HG03139 (cell line): ENCODE results near the gene APOLD1.
"Not testable (repeated sequence)": the region's sequence is repeated elsewhere in the genome, so short reads cannot be mapped to it uniquely, and the experiment has no call there.

Experiments used
- ATAC-seq: cut with Tn5 transposase; IDR thresholded peaks from one replicate; pipeline ENCODE4 v1.9.1; 2021; ENCODE audit not compliant: unreplicated experiment

The APOLD1 gene, protein sequence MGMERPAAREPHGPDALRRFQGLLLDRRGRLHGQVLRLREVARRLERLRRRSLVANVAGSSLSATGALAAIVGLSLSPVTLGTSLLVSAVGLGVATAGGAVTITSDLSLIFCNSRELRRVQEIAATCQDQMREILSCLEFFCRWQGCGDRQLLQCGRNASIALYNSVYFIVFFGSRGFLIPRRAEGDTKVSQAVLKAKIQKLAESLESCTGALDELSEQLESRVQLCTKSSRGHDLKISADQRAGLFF

DNA sequence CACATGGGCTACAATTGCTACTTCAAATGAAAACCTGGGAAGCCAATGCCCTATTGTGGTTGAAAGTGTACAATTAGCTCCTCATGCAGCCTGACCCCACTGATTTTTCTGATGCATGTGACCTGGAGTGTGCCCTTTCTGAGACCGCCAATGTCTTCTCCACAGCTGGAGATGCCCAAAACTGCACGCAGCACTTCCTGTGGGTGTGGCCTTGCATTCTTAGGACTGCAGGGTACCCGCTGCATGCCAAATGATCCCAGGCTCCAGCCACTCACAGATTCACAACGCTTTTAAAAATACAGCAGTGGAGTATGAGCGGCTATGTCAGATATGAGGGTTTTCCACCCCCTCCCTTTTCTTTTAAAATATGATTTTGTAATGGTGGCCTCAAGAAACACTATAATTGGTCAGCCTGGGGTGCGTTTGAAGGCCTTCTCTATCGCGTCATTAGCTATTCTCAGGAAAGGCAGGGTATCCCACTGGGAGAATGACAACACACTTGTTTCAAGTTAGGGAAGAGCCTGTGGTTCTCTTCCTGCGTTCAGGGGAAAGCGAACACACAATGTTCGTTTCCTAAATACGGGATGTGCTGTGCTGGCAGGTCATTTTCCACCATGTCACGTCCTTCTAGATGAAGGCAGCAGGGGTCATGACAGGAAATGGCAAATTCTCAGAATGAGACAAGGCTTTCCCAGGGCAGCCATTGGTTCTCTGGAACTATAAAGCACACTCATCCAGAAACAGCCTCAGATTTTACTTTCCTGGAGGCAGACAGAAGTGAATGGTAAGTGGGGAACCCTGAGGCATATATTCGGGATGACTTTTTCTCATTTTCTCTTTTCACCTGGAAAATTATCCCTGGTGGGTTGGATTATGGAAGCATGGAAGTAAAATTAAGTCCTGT, at the start of gene APOLD1:
Gene APOLD1 (plus strand): TSS at position 749 of the 904 bp plus-strand sequence. CDS start 33 bp downstream, at position 782.
- no peak for ATAC-seq

DNA sequence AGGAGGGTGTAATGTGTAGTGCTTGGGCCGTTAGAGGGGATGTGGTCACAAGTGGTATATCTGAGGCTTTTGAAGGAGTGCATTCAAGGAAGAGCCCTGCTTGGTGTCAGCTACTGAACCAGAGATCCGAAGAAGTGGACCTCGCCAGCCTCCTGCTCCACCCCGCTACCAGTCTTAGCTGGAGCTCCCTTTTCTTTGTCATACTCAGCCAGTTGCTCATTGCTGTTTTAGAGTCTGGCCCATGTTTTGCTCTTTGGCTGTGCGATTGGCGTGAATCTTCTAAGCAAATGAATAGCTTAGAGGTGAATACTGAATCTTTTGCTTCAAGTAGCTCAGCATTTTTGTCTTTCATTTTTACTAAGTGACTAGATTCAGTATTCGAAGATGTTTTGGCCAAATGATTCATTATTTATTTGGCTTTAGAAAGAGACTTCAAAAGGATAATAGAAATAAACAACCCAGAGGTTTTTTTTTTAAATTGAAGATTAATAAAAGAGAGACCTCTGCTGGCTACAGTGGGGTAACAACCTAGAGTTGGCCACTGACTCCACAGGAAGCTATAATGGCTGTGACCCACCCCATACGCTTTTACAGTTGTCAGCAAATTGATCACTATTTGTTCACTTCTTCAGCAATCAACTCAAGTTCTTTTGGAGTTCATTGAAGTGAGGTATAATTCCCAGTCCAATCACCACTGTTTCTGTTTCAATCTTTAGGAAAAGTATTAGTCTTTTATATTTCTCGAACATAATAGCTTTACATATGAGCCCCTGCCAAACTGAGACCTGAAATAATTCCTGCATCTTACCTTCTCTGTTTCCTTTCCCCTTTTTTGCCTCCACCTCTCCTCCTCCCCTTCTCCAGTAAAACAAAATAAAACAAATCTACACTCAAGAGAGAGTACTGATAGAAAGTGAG, 48.4 kb upstream of the APOLD1 start:
- peak; percentile 72 for ATAC-seq

DNA sequence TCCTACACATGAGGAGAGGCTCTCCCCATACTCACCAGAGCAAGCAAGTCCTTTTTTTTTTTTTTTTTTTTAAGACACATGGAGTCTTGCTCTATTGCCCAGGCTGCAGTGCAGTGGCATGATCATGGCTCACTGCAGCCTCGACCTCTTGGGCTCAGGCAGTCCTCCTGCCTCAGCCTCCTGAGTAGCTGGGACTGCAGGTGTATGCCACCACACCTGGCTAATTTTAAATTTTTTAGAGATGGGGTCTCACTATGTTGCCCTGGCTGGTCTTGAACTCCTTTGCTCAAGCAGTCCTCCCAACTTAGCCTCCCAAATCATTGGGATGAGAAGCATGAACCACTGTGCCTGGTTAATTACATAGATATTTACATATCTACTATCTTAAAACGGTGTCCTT, 47.3 kb upstream of the APOLD1 start:
- ATAC-seq = not testable (repeated sequence)

DNA sequence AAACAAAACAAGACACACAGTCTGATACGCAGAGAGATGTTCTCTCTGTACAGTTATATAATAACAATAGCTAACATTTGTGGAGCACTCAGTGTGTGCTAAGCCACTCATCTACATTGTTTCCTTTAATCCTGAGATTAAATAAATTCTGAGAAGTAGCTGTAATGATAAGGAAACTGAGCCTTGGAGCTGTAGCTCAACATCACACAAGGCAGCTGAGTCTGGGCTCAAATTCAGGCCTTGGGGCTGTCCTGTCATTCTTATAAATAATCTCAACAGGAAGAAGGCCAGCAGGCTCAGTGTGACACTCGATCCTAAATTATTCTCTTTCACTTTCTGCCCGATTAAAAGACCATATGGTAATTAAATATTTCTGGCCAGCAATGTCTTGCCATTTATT, 43.8 kb upstream of the APOLD1 start:
- no peak for ATAC-seq

DNA sequence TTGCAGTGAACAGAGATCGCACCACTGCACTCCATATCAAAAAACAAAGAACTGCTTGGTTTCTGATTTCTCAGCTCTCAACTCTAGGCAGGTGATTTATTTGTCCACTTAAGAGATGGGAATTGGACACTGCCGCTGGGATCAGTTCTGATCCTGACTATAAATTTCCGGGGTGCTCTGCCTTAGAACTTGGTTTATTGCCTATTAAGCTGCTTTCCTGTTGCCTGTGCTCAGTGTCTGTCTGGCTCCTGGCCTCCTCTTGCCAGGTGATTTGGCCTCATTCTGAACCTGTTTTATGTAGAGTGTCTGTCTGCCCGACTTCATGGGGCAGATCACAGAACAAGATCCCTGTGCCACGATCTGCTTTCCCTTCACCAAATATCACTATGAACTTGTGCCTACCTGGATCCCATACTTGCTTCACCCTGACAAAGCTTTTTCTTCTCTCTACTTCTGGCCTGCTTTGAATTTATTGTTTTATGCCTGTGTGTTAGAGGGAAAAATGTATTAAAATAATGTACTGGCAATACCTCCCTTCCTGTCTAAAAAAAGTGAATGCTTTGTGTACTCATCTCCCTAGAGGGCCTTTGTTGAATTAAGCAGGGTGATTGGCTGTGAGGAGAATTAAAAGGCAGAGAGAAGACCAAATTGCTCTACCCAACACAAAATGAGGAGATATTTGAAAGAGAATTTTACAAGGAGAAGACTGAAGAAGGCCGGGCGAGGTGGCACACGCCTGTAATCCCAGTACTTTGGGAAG, 40.7 kb upstream of the APOLD1 start:
- no peak for ATAC-seq

DNA sequence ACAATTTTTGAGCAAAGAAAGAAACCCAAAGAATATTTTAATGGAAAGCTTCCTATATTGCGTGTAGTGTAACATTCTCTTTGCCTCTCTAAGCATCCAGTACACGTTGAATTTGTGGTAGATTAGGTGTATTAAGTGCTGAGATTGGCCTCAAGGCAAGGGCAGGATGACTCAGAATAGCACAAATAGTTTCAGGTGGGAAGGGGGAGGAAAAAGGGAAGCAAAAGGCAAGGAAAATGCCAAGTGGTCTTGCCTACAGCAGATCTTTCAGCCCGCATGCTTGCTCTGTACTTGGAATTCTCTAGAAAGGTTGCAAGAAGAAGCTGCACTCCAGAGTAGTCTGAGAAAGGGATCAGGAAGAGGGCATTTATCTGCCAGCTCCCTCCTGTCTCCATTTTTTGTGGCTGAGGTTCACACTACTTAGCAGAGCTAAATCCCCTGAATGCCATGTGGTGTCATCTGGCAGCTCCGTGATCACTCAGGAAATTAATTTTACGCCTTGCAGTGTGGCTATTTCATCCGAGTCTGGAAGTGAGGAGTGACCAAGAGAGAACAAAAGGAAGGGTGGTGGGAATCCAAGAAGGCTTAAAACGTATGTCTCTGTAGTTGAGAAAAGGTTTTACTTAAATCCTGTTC, 39.8 kb upstream of the APOLD1 start:
- no peak for ATAC-seq

DNA sequence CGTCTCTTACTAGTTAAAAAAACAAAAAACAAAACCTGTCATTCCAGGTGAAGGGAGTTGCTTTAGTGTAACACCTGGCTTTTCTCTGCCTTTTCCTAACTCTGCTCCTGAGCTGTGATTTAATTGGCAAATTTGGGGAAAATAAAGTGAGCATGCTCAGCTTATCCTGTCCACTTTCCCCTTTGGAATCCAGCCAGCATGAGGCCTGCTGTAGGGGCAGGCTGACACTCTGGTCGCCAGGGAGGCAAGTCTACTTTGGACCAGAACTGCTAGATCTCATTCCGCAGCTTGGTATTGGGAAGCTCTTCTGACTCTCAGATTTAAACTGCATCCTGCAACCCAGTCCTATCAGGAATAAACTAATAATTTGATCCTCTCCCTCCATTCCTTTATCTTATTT, 38.2 kb upstream of the APOLD1 start:
- no peak for ATAC-seq

DNA sequence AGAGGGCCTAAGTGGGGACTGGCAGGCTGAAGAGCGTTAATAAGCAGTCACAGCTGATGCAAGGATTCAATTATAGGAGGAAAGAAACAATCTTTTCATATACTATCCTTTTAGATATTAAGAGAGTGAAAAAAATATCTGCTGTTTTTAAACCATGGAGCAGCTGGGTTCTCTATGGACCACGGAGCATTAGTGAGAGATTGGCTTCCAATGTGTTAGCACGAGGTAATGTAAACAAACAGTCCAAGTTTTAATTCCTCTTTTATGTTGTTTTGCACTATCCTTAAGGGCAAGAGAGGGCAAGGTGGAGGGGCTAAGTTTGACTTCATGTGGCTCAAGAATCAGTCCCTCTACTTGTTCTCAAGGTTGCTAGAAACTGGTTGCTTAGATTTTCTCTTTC, 37.4 kb upstream of the APOLD1 start:
- ATAC-seq = no peak

DNA sequence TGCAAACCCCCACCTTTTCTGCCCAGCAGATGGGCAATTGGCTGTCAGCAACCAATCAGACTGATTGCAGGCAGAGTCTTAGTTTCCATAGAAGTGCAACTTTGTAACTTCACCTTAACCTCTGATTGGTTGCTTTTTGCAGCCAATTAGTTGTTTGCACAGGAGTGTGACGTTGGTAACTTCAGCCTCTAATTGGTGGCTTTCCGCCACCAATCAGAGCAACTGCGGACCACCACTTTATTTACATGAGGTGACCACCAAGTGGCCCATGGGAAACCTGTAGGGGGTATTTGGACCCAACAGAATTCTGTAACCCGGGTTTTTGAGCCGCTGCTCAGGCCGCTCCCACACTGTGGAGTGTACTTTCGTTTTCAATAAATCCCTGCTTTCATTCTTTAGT, 36.0 kb upstream of the APOLD1 start:
- ATAC-seq = no peak

DNA sequence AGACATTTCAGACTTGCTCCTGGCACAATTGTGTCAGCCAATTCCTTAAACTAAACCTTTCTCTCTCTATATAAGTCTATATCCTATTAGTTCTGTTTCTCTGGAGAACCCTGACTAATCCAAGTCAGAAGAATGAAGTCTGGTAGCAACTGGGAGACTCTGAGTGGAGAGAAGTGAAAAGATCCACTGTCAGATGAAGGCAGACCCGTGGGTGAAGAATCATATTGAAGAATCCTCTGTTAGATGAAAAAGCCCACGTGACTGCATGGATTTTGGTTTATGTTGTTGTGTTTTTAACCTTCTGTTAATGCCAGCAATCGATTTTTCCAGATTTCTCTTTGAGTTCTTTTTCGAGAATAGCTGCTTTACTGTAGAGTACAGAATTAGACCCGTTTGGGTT, 29.5 kb upstream of the APOLD1 start:
- ATAC-seq = no peak

DNA sequence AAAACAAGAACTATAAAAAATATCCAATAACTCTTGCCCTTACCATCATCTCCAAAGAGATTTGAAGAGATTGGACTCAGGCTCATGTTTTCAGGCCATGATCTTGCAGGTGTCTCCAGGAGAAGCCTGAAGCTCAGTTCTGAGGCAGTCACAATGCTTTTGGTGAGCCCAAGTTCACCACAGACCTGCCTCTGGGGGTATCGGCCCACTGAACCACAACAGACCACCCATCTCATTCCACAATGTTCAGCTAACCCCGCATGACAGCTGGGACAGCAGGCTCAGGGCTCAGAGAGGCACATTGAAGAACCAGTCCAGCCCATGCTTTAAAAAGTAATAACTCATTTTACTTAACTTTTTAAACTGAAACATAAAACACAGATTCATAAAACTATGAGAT, 28.3 kb upstream of the APOLD1 start:
- ATAC-seq = no peak

DNA sequence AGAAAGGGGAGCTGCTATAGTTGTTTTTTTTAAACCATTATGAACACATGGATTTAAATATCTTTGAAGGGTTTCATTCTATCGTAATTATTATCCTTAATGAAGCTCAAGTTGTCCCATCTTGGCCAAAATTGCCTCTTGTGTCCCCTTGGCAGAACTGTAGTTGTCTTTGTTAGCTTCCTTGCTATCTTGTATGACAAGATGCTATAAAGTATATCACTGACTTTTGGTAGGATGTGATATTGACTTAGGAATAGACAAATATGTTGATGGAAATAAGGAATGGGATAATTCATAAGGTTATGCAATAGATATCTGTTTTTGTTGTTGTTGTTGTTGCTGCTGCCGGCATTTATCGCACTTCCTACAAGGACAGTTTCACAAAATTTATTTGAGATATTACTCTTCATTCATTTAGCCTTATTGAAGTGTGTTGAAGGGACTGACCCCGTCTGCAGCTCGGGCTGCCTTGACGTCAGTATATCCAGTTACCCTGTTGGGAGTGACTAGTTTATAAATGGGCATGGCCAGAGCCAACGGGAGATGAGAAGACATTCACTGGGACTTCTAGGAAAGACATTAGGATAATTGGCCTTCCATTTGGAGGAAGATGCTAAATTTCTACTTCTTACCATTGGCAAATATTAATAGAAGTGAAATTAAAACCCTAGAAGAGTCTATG, 26.1 kb upstream of the APOLD1 start:
- ATAC-seq = no peak

DNA sequence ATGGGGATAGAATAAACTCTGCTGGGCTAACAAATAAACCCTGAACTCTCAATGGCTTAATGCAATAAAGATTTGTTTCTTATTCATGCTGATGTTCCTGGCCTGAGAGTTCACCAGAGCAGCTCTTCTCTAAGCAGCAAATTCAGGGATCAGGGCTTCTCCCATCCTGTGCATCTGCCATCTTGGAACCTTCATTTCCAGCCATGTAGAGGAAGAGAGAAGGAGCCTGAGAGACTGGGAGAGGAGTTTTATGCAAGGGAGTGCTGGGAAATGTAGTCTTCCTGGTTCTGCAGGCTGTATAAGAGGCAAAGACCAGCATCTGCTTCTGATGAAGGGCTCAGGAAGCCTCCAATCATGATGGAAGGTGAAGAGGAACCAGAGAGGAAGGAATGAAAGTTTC, 20.6 kb upstream of the APOLD1 start:
- no peak for ATAC-seq

DNA sequence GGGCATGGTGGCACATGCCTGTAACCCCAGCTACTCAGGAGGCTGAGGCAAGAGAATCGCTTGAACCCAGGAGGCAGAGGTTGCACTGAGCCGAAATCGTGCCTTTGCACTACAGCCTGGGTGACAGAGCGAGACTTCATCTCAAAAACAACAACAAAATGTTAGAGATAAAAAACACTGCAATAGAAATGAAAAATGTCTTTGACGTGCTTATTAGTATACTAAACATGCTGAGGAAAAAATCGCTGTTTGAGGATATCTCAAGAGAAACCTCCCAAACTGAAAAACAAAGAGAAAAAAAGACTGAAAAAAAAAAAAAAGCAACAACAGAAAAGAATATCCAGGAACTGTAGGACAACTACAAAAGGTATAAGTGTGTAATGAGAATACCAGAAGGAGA, 15.2 kb upstream of the APOLD1 start:
- no peak for ATAC-seq

DNA sequence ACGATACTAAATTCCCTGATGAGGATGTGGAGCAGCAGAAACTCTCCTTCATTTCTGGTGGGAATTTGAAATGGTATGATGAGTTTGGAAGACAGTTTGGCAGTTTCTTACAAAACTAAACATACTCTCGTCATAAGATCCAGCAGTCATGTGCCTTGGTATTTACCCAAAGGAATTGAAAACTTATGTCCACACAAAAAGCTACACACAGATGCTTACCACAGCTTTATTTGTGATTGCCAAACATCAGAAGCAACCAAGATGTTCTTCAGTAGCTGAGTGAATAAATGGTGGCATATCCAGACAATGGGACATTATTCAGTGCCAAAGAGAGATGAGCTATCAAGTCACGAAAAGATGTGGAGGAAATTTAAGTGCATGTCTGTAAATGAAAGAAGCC, 10.7 kb upstream of the APOLD1 start:
- no peak for ATAC-seq

DNA sequence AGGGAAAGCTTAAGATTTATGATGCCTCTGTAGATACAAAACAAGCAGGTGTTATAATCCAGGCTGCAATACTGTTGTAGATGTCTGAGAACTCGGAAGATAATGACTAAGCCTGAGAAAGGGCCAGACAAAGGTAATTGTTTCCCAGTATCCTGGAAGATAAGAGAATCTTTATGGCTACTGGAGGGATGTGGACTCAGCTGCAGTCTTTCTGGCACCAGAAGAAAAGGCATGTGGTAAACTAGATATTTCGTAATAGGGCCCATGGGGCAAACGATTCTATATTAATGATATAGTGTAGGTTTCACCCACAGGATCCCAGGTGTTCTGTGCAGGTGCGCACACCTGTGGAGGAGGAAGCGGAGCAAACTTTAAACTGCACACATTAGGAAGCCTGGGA, 9.2 kb upstream of the APOLD1 start:
- ATAC-seq = no peak

DNA sequence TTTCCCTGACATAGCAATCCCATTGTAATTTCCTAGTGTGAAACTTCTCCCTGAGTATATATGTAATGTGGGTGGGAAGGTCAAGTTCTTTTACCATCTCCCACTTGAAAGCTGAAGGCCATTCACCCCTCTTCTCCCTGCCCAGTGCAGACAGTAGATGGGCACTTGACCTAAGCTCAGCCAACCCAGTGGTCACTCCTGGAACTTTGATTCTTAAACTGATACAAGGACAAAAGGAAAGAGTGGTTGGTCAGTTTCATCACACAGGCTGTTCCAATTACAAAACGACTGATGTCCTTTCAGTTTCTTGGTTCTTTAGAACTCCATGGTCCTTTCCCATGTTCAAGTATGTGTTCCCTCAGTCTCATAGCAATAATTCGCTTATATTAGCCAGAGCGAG, 8.4 kb upstream of the APOLD1 start:
- no peak for ATAC-seq

DNA sequence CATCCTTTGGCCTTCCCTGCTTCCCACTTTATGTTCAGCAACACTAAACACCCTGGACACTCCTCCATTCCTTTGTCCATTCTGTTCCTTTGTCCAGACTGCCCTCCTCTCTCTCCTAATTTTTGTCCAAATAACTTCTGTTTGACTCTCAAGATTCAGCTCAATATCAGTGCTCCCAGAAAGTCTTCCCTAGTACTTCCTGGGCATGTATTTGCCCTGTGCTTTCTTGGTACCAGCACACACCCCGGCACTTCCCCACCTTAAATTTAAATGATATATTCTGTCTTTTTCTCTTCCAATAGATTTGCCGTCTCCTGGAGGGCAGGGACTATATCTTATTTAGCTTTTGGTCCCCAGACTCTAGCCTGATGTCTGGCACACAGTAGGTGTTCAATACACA, 6.5 kb upstream of the APOLD1 start:
- ATAC-seq = no peak

DNA sequence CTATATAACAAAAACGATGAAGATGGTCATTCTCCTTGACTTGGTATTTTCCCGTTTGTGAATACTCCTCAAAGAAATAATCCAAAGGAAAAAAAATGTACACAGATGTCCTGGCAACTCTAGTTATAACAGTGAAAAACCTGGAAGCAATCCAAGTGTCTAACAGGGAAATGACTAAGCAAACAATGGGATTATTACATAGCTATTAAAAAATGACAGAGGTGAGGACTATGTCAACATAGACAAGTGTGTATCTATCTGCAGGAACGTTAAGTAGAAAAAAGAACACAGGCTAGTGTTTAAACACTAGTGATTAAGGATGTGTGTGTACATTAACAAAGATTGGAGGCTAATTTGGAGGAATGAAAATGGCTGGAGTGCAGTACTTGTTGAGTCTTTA, 5.9 kb upstream of the APOLD1 start:
- no peak for ATAC-seq

DNA sequence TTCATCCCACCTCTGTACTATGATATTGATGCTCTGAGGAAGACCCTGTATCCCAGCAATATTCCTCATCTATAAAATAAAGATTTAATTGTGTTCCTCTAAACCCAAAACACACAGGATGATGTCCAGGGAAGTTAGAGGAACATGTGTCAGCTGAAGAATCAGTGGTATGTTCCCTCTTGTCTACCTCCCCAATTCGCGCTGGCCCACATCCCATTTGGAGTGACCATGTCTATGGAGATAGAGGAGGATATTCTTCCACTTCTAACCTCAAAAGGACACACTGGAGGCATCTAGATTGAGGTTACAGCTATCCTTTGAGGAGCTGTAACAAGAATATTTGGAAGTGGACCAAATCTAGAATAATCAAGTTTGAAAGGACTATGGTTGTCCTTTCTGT, 1.3 kb upstream of the APOLD1 start:
- no peak for ATAC-seq
